Thyroid gland (tissue), 4 donors: ENCODE data around the gene RSRC1. TPM values are rescaled to one million over a fixed set of nuclear protein-coding genes. Genes with fewer than 3 reads are reported as not detected.

ENCODE experiments used
- DNase-seq, 2 donors: peaks; one replicate each; pipeline ENCODE4 v3.0.0-alpha.2; 2019
- H3K27ac ChIP-seq, 3 donors: fragments of 200-600 bp; sonication (generic); 1 replicate in 2 of 3; 2 replicates in 1 of 3; pipeline ENCODE4 v1.5.1; 2016 to 2019; ENCODE audit warnings: mild to moderate bottlenecking in 1 of 3, moderate library complexity in 1 of 3
- H3K27me3 ChIP-seq: fragments of 200-600 bp; sonication (generic); one replicate; pipeline ENCODE4 v1.5.1; 2019
- H3K36me3 ChIP-seq, 2 donors: fragments of 200-600 bp; sonication (generic); one replicate each; pipeline ENCODE4 v1.5.1; 2016 to 2019
- H3K4me1 ChIP-seq, 2 donors: fragments of 200-600 bp; sonication (generic); one replicate each; pipeline ENCODE4 v1.5.1; 2017 to 2019
- H3K4me3 ChIP-seq, 3 donors: fragments of 200-600 bp; sonication (generic); replicated peaks in 1 of 3; 1 replicate in 2 of 3; 2 replicates in 1 of 3; pipeline ENCODE4 v1.5.1; 2016; ENCODE audit warnings: mild to moderate bottlenecking in 1 of 3
- H3K9me3 ChIP-seq: fragments of 200-600 bp; sonication (generic); one replicate; pipeline ENCODE4 v1.5.1; 2017
- POLR2A ChIP-seq, 2 donors: fragments of 450-650 bp; IDR thresholded peaks; one replicate each; pipeline ENCODE4 v1.6.1; 2017; ENCODE audit warnings: antibody characterized with exemption in 2 of 2, mild to moderate bottlenecking in 2 of 2, moderate library complexity in 1 of 2
- WGBS, 2 donors: methylation state at CpG; one replicate each; pipeline ENCODE4 v1.1.5; 2017; 5-methylcytosine and 5-hydroxymethylcytosine counted together
- intact Hi-C: fragments of 100-400 bp; cut with DNase I; formaldehyde crosslinking; loops from one replicate; pipeline ENCODE4 v1.15.1; 2023
- total RNA-seq, 4 donors: library from RNA; depleted of rRNA; stranded (reverse); fragments of >200 nt; gene quantifications; one replicate each; pipeline ENCODE4 v1.2.3, GENCODE V29; 2016
- TF ChIP-seq, protein P1 (sequence below), 6 experiments: fragments of 200-600 bp in 3 of 6; fragments of 450-650 bp in 3 of 6; sonication (generic) in 3 of 6; IDR thresholded peaks; one replicate each; pipeline ENCODE4 v1.5.1; 2016 to 2019; ENCODE audit warnings: antibody characterized with exemption in 6 of 6, mild to moderate bottlenecking in 2 of 6, inconsistent platforms in 1 of 6, moderate library complexity in 1 of 6

The RSRC1 gene
- total RNA-seq, 4 donors from 2014 or later = 51.7 to 65.4 (median 59.9) TPM

- 47 to 48% methylated on average over 2 of the region's 2 CpGs for WGBS, 2 donors
- H3K27ac ChIP-seq = no peak overlapping the region
- DNase-seq = no peak
- no peaks in the 10 kb centered on the region for H3K4me1 ChIP-seq
- no peak overlapping the region for H3K4me3 ChIP-seq
- no peaks in the 10 kb centered on the region for H3K9me3 ChIP-seq
- H3K36me3 ChIP-seq = no peaks in the 10 kb centered on the region
- no peaks in the 10 kb centered on the region for H3K27me3 ChIP-seq
- intact Hi-C loops = no loop called here
- TF ChIP-seq, protein P1, sequence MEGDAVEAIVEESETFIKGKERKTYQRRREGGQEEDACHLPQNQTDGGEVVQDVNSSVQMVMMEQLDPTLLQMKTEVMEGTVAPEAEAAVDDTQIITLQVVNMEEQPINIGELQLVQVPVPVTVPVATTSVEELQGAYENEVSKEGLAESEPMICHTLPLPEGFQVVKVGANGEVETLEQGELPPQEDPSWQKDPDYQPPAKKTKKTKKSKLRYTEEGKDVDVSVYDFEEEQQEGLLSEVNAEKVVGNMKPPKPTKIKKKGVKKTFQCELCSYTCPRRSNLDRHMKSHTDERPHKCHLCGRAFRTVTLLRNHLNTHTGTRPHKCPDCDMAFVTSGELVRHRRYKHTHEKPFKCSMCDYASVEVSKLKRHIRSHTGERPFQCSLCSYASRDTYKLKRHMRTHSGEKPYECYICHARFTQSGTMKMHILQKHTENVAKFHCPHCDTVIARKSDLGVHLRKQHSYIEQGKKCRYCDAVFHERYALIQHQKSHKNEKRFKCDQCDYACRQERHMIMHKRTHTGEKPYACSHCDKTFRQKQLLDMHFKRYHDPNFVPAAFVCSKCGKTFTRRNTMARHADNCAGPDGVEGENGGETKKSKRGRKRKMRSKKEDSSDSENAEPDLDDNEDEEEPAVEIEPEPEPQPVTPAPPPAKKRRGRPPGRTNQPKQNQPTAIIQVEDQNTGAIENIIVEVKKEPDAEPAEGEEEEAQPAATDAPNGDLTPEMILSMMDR (IDR thresholded peaks at IDR 0.05) = no peak
- TF ChIP-seq POLR2A (IDR thresholded peaks at IDR 0.05) = no peak
These were observed 378.8 kb downstream of the RSRC1 start for GRCh38 chr3:158488670-158489069.

GRCh38 chr3:158489181-158489580 is 379.3 kb downstream of the RSRC1 start:
- Histone ChIP-seq H3K4me3 (no peak overlapping the region), H3K36me3 (no peaks in the 10 kb centered on the region), H3K27ac (no peak overlapping the region), H3K9me3 (no peaks in the 10 kb centered on the region), H3K4me1 (no peaks in the 10 kb centered on the region), H3K27me3 (no peaks in the 10 kb centered on the region)
- intact Hi-C loops = no loop called here
- no peak for TF ChIP-seq POLR2A (IDR thresholded peaks at IDR 0.05)
- TF ChIP-seq, protein P1 (IDR thresholded peaks at IDR 0.05) = no peak
- no peak for DNase-seq

- TF ChIP-seq, protein P1 (IDR thresholded peaks at IDR 0.05) = no peak
- no peak for TF ChIP-seq POLR2A (IDR thresholded peaks at IDR 0.05)
- WGBS, 2 donors = 94 to 96% methylated on average over 2 of the region's 2 CpGs
- DNase-seq = no peak
- Histone ChIP-seq H3K4me1 (no peaks in the 10 kb centered on the region), H3K27ac (no peak overlapping the region), H3K27me3 (no peaks in the 10 kb centered on the region), H3K4me3 (no peak overlapping the region), H3K36me3 (no peaks in the 10 kb centered on the region), H3K9me3 (no peaks in the 10 kb centered on the region)
- intact Hi-C loops = no loop called here
These were observed 382.1 kb downstream of the RSRC1 start for GRCh38 chr3:158491968-158492367.

DNA sequence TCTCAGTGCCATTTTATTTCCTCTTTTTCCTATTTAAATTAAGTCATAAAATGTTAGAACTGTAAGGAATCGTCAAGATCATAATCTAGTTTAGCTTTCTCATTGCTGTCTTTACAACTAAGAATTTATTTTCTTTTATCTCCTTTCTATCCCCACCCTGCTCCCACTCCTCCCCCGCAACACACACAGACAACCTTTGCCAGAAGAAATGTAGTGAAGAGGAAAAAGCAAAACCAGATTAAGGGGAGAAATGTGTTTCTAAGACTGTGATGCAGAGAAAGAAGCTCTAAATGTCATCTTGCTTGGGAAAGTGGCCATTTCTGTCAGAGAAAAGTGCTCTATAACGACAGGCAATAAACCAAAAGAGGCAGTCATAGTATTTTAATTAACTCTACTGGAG is 382.8 kb downstream of the RSRC1 start:
- Histone ChIP-seq H3K4me1 (no peaks in the 10 kb centered on the region), H3K36me3 (no peaks in the 10 kb centered on the region), H3K27me3 (no peaks in the 10 kb centered on the region), H3K27ac (no peak overlapping the region), H3K4me3 (no peak overlapping the region), H3K9me3 (no peaks in the 10 kb centered on the region)
- TF ChIP-seq, protein P1 (IDR thresholded peaks at IDR 0.05) = no peak
- TF ChIP-seq POLR2A (IDR thresholded peaks at IDR 0.05) = no peak
- 67 to 69% methylated on average over 3 of the region's 3 CpGs for WGBS, 2 donors
- no peak for DNase-seq
- intact Hi-C loops = no loop called here

- no peaks in the 10 kb centered on the region for H3K27me3 ChIP-seq
- H3K27ac ChIP-seq = no peak overlapping the region
- H3K36me3 ChIP-seq = no peaks in the 10 kb centered on the region
- DNase-seq = no peak
- intact Hi-C loops = no loop called here
- WGBS, 2 donors = 90 to 98% methylated on average over 1 of the region's 1 CpG
- no peak overlapping the region for H3K4me3 ChIP-seq
- H3K4me1 ChIP-seq = no peaks in the 10 kb centered on the region
- no peaks in the 10 kb centered on the region for H3K9me3 ChIP-seq
- no peak for TF ChIP-seq POLR2A (IDR thresholded peaks at IDR 0.05)
- TF ChIP-seq, protein P1 (IDR thresholded peaks at IDR 0.05) = no peak
These were observed 384.0 kb downstream of the RSRC1 start for GRCh38 chr3:158493931-158494330.
